Stimulated activated CD4-positive, alpha-beta T cell treated with anti-CD3 and anti-CD28 coated beads, TNF-alpha, amount 100 ng/mL, for 24 hours (primary cell): Measurements from ENCODE around the gene SPARCL1.
"Not testable (repeated sequence)": the region's sequence is repeated elsewhere in the genome, so short reads cannot be mapped to it uniquely, and the experiment has no call there.

Experiments used
- DNase-seq, 3 experiments: peaks; one replicate each; pipeline ENCODE4 v3.0.0-alpha.2; 2020; ENCODE audit warnings: low read depth in 3 of 3

SPARCL1 gene

GRCh38 chr4:87446375-87446774, 82.8 kb downstream of the SPARCL1 start:
- DNase-seq, result not testable (repeated sequence)

GRCh38 chr4:87445964-87446363, 83.2 kb downstream of the SPARCL1 start:
- DNase-seq, result no peak

DNA sequence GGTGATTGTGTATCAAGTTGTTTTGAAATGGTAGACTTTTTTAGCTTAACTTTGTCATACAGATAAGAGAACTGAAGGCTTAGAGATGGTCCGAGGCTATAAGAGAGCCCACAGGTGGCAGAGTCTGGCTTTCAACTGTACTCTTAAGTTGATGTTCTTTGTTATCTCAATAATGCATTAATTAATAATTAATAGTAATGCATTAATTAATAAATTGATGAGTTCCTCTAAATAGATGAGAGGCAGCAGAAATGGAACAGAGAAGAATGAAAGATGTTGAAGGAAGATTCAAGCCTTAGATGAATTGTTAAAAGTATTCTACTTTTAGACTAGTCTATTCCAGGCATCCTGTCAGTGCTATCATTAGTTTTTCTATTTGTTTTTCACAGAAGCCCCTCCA, 84.4 kb downstream of the SPARCL1 start:
- DNase-seq, result no peak

DNA sequence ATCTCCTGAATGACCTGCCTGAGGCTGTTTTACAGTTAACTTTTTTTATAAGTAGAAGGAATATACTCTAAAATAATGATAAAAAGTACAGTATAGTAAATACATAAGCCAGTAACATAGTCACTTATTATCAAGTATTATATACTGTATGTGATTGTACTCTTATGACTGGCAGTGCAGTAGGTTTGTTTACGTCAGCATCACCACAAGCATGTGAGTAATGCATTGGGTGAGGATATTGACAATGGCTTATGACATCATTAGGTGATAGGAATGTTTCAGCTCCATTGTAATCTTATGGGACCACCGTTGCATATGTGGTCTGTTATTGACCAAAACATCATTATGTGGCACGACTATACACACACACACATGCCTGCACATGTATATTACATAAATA, 86.3 kb downstream of the SPARCL1 start:
- no peak for DNase-seq

DNA sequence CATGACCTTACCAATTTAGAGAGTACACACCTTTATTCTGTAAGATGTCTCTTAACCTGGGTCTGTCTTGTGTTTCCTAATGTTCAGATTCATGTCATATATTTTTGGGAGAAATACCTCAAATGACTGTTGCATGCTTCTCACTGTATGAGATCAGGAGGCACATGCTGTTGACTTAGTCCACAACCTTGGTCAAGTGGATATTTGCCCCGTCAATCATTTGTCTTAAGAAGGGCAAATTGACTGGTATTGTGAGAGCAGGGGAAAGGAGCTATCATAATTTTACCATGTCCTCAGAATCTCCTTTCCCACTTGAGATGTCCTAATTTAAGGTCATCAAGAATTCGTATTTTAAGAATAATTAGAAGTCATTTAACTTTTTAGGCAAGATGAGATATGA, 95.8 kb downstream of the SPARCL1 start:
- DNase-seq, result no peak

DNA sequence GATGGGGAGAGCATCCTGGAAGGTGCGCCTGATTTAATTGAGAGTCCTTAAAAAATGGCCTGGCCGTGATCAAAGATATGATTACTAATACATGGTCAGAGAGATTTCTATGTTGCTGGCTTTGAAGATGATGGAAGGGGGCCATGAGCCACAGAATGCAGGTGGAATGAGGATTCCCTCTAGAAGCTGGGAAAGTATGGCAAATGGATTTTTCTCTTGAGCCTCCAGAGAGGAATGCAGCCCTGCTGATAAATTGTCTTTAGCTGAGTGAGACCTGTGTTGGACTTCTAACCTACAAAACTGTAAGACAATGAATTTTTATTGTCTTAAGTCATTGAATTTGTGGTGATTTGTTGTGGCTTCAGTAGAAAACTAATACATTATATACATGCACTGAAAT, 99.1 kb downstream of the SPARCL1 start:
- DNase-seq, result no peak

- DNase-seq, result no peak
Measured at GRCh38 chr4:87428979-87429378, 100.2 kb downstream of the SPARCL1 start.

- DNase-seq, result no peak
Measured at GRCh38 chr4:87427518-87427868, 101.7 kb downstream of the SPARCL1 start.

GRCh38 chr4:87426865-87427517, 102.2 kb downstream of the SPARCL1 start:
- no peak for DNase-seq

- DNase-seq, result no peak
Measured at GRCh38 chr4:87425711-87426110, 103.5 kb downstream of the SPARCL1 start.

GRCh38 chr4:87424099-87424543, 105.1 kb downstream of the SPARCL1 start:
- DNase-seq, result not testable (repeated sequence)
